Measurements from ENCODE around the gene ADCY10.

Gene ADCY10

GRCh38 chr1:167882376-167882775, 31.6 kb downstream of the ADCY10 start:
- ATAC-seq: no peak
- no peak for TF ChIP-seq ZNF70 (CRISPR knock-in tag; IDR thresholded peaks at IDR 0.05)
- TF ChIP-seq SNAI2 (CRISPR knock-in tag; IDR thresholded peaks at IDR 0.05): no peak
- TF ChIP-seq GLIS3 (CRISPR knock-in tag; IDR thresholded peaks at IDR 0.05): no peak
- TF ChIP-seq BACH2 (CRISPR knock-in tag; IDR thresholded peaks at IDR 0.05; ENCODE audit: borderline replicate concordance): no peak
- no peak for TF ChIP-seq CSDC2 (CRISPR knock-in tag; IDR thresholded peaks at IDR 0.05)
- TF ChIP-seq OSR1 (CRISPR knock-in tag; IDR thresholded peaks at IDR 0.05): no peak
- no peak for TF ChIP-seq PPARA (CRISPR knock-in tag; IDR thresholded peaks at IDR 0.05; ENCODE audit: borderline replicate concordance)
- TF ChIP-seq TOX (CRISPR knock-in tag; IDR thresholded peaks at IDR 0.05; ENCODE audit: borderline replicate concordance): no peak
- TF ChIP-seq ZFP3 (CRISPR knock-in tag; IDR thresholded peaks at IDR 0.05): no peak
- TF ChIP-seq ZNF565 (CRISPR knock-in tag; conservative IDR thresholded peaks at IDR 0.05; ENCODE audit: low read depth): no peak
- TF ChIP-seq TSHZ2 (CRISPR knock-in tag; IDR thresholded peaks at IDR 0.05): no peak
- no peak for TF ChIP-seq TCF4 (CRISPR knock-in tag; IDR thresholded peaks at IDR 0.05; ENCODE audit: borderline replicate concordance)
- no peak for TF ChIP-seq ISL1 (CRISPR knock-in tag; IDR thresholded peaks at IDR 0.05)

GRCh38 chr1:167881786-167882185, 32.1 kb downstream of the ADCY10 start:
- peak; percentile 65 for ATAC-seq
- TF ChIP-seq SNAI2 (CRISPR knock-in tag; IDR thresholded peaks at IDR 0.05) (no peak), ESRRG (CRISPR knock-in tag; IDR thresholded peaks at IDR 0.05) (no peak), ZC3H10 (CRISPR knock-in tag; IDR thresholded peaks at IDR 0.05) (no peak), ZNF565 (CRISPR knock-in tag; conservative IDR thresholded peaks at IDR 0.05; ENCODE audit: low read depth) (no peak), ARNTL (CRISPR knock-in tag; IDR thresholded peaks at IDR 0.05; ENCODE audit: borderline replicate concordance, low read depth) (no peak), ZNF70 (CRISPR knock-in tag; IDR thresholded peaks at IDR 0.05) (no peak), GLIS3 (CRISPR knock-in tag; IDR thresholded peaks at IDR 0.05) (no peak), TOX (CRISPR knock-in tag; IDR thresholded peaks at IDR 0.05; ENCODE audit: borderline replicate concordance) (no peak), CREB5 (CRISPR knock-in tag; IDR thresholded peaks at IDR 0.05; ENCODE audit: low read depth) (no peak), RARB (CRISPR knock-in tag; IDR thresholded peaks at IDR 0.05) (no peak), BACH2 (CRISPR knock-in tag; IDR thresholded peaks at IDR 0.05; ENCODE audit: borderline replicate concordance) (no peak), ZFP30 (CRISPR knock-in tag; IDR thresholded peaks at IDR 0.05) (no peak), PATZ1 (CRISPR knock-in tag; IDR thresholded peaks at IDR 0.05; ENCODE audit: borderline replicate concordance) (no peak), PPARA (CRISPR knock-in tag; IDR thresholded peaks at IDR 0.05; ENCODE audit: borderline replicate concordance) (no peak), TCF4 (CRISPR knock-in tag; IDR thresholded peaks at IDR 0.05; ENCODE audit: borderline replicate concordance) (no peak), ZFP3 (CRISPR knock-in tag; IDR thresholded peaks at IDR 0.05) (no peak), ISL1 (CRISPR knock-in tag; IDR thresholded peaks at IDR 0.05) (no peak), CSRNP3 (CRISPR knock-in tag; IDR thresholded peaks at IDR 0.05) (no peak), TSHZ2 (CRISPR knock-in tag; IDR thresholded peaks at IDR 0.05) (no peak)

Measured in SK-N-SH treated with all-trans-retinoic acid at 6 μM for 48 hours (cell line).